ENCODE results near the gene KRT9. TPM values are rescaled to one million over a fixed set of nuclear protein-coding genes. Genes with fewer than 3 reads are reported as not detected.
"Not testable (repeated sequence)": the region's sequence is repeated elsewhere in the genome, so short reads cannot be mapped to it uniquely, and the experiment has no call there.

Gene KRT9
- polyA plus RNA-seq, 3 donors, result not detected

GRCh38 chr17:41548844-41549595 lies 22.8 kb downstream of the KRT9 start:
- DNase-seq (ENCODE audit: low read depth in 3 of 3, low spot score in 2 of 3), result peak in 2 of 3 donors; percentile 65 to 80

- DNase-seq (ENCODE audit: low read depth in 3 of 3, low spot score in 2 of 3), result no peak
Measured at GRCh38 chr17:41547921-41548843, 23.7 kb downstream of the KRT9 start.

GRCh38 chr17:41547378-41547841 lies 24.4 kb downstream of the KRT9 start:
- no peak for DNase-seq (ENCODE audit: low read depth in 3 of 3, low spot score in 2 of 3)

- DNase-seq (ENCODE audit: low read depth in 3 of 3, low spot score in 2 of 3), result no peak
Measured at GRCh38 chr17:41546819-41547218, 25.0 kb downstream of the KRT9 start.

- DNase-seq (ENCODE audit: low read depth in 3 of 3, low spot score in 2 of 3), result no peak
Measured at GRCh38 chr17:41545829-41546410, 25.9 kb downstream of the KRT9 start.

GRCh38 chr17:41544935-41545334 lies 26.9 kb downstream of the KRT9 start:
- DNase-seq (ENCODE audit: low read depth in 3 of 3, low spot score in 2 of 3), result no peak

GRCh38 chr17:41544491-41544892 lies 27.4 kb downstream of the KRT9 start:
- no peak for DNase-seq (ENCODE audit: low read depth in 3 of 3, low spot score in 2 of 3)

- DNase-seq (ENCODE audit: low read depth in 3 of 3, low spot score in 2 of 3), result not testable (repeated sequence)
Measured at GRCh38 chr17:41542786-41543185, 29.1 kb downstream of the KRT9 start.

GRCh38 chr17:41542357-41542756 lies 29.5 kb downstream of the KRT9 start:
- DNase-seq (ENCODE audit: low read depth in 3 of 3, low spot score in 2 of 3), result no peak

- DNase-seq (ENCODE audit: low read depth in 3 of 3, low spot score in 2 of 3), result no peak
Measured at GRCh38 chr17:41540921-41541625, 30.8 kb downstream of the KRT9 start.

GRCh38 chr17:41539979-41540701 lies 31.7 kb downstream of the KRT9 start:
- DNase-seq (ENCODE audit: low read depth in 3 of 3, low spot score in 2 of 3), result no peak

- DNase-seq (ENCODE audit: low read depth in 3 of 3, low spot score in 2 of 3), result no peak
Measured at GRCh38 chr17:41539071-41539492, 32.8 kb downstream of the KRT9 start.

GRCh38 chr17:41538565-41538991 lies 33.3 kb downstream of the KRT9 start:
- no peak for DNase-seq (ENCODE audit: low read depth in 3 of 3, low spot score in 2 of 3)

GRCh38 chr17:41537990-41538389 lies 33.9 kb downstream of the KRT9 start:
- no peak for DNase-seq (ENCODE audit: low read depth in 3 of 3, low spot score in 2 of 3)

- DNase-seq (ENCODE audit: low read depth in 3 of 3, low spot score in 2 of 3), result no peak
Measured at GRCh38 chr17:41537614-41537954, 34.3 kb downstream of the KRT9 start.

GRCh38 chr17:41536741-41537613 lies 34.9 kb downstream of the KRT9 start:
- DNase-seq (ENCODE audit: low read depth in 3 of 3, low spot score in 2 of 3), result no peak

- DNase-seq (ENCODE audit: low read depth in 3 of 3, low spot score in 2 of 3), result no peak
Measured at GRCh38 chr17:41535764-41536481, 35.9 kb downstream of the KRT9 start.

- no peak for DNase-seq (ENCODE audit: low read depth in 3 of 3, low spot score in 2 of 3)
Measured at GRCh38 chr17:41534899-41535546, 36.8 kb downstream of the KRT9 start.
